IMR-90 (cell line): Measurements from ENCODE around the gene LBP. TPM values are rescaled to one million over a fixed set of nuclear protein-coding genes. Genes with fewer than 3 reads are reported as not detected.

ENCODE experiments used
- ATAC-seq: fragments of 200-7000 bp; cut with Tn5 transposase; 2 replicates; pipeline ENCODE4 v1.9.1; 2020; ENCODE audit warnings: low read depth, mild to moderate bottlenecking, moderate library complexity
- BruUV-seq: library from RNA; stranded (reverse); fragments of 400-500 nt; replicated peaks from 2 replicates; lab custom pipeline; 2021; lab: Mats Ljungman, UMichigan
- CTCF ChIA-PET: fragments of 300-600 bp; formaldehyde crosslinking; extraction: SDS; loops from one replicate; lab custom pipeline; 2021; ENCODE audit warnings: antibody characterized with exemption; lab: Yijun Ruan, JAX
- POLR2A ChIA-PET: fragments of 300-600 bp; sonication (Branson Sonifier 250); formaldehyde crosslinking; loops from one replicate; lab custom pipeline; 2022; ENCODE audit warnings: antibody characterized with exemption; ENCODE audit not compliant: unreplicated experiment; lab: Charles Lee
- DNase-seq: peaks from one replicate; pipeline ENCODE4 v3.0.0; 2013
- H2AFZ ChIP-seq: replicated peaks from 2 replicates; pipeline ENCODE3; 2013; ENCODE audit warnings: low read length, mild to moderate bottlenecking; ENCODE audit not compliant: poor library complexity
- H2AK5ac ChIP-seq: 2 replicates; pipeline ENCODE4 v1.6.1; 2013; ENCODE audit warnings: low read depth, low read length, inconsistent platforms
- H2AK9ac ChIP-seq: replicated peaks from 2 replicates; pipeline ENCODE3; 2013; ENCODE audit warnings: mild to moderate bottlenecking, low read depth, low read length, moderate library complexity; ENCODE audit not compliant: poor library complexity
- H2BK120ac ChIP-seq: 2 replicates; pipeline ENCODE4 v1.6.1; 2013; ENCODE audit warnings: low read depth, low read length, inconsistent platforms
- H2BK15ac ChIP-seq: 3 replicates; pipeline ENCODE4 v1.6.1; 2013; ENCODE audit warnings: low read depth, low read length, inconsistent platforms
- H2BK20ac ChIP-seq: 2 replicates; pipeline ENCODE4 v1.6.1; 2013; ENCODE audit warnings: low read depth, mild to moderate bottlenecking, inconsistent platforms, low read length, moderate library complexity
- H2BK5ac ChIP-seq: 2 replicates; pipeline ENCODE4 v1.6.1; 2013; ENCODE audit warnings: mild to moderate bottlenecking, low read depth, low read length, inconsistent platforms; ENCODE audit not compliant: poor library complexity, severe bottlenecking
- H3K14ac ChIP-seq: replicated peaks from 2 replicates; pipeline ENCODE4 v1.6.1; 2013; ENCODE audit warnings: low read depth, low read length, inconsistent platforms
- H3K18ac ChIP-seq: 2 replicates; pipeline ENCODE4 v1.6.1; 2013; ENCODE audit warnings: low read depth, low read length, control low read depth
- H3K23ac ChIP-seq: 2 replicates; pipeline ENCODE4 v1.6.1; 2013; ENCODE audit warnings: low read depth, low read length, inconsistent platforms
- H3K27ac ChIP-seq: 2 replicates; pipeline ENCODE4 v1.5.1; 2013; ENCODE audit warnings: mild to moderate bottlenecking, control low read depth, low read length; ENCODE audit not compliant: insufficient read depth
- H3K27me3 ChIP-seq: 2 replicates; pipeline ENCODE4 v1.6.1; 2013; ENCODE audit warnings: low read length; ENCODE audit not compliant: control insufficient read depth, insufficient read depth
- H3K36me3 ChIP-seq: 2 replicates; pipeline ENCODE4 v1.6.1; 2013; ENCODE audit warnings: low read length, mixed read lengths; ENCODE audit not compliant: control insufficient read depth, insufficient read depth
- H3K4ac ChIP-seq: 2 replicates; pipeline ENCODE4 v1.6.1; 2013; ENCODE audit warnings: low read depth, low read length, inconsistent platforms
- H3K4me1 ChIP-seq: 2 replicates; pipeline ENCODE4 v1.6.1; 2013; ENCODE audit warnings: low read length, mixed read lengths; ENCODE audit not compliant: control insufficient read depth, insufficient read depth
- H3K4me2 ChIP-seq: 2 replicates; pipeline ENCODE4 v1.6.1; 2013; ENCODE audit warnings: low read depth, mild to moderate bottlenecking, control low read depth, low read length, moderate library complexity
- H3K4me3 ChIP-seq: 2 replicates; pipeline ENCODE4 v1.5.1; 2013; ENCODE audit warnings: low read depth, mild to moderate bottlenecking, control low read depth, low read length, moderate library complexity; ENCODE audit not compliant: insufficient read depth
- H3K56ac ChIP-seq: 2 replicates; pipeline ENCODE4 v1.6.1; 2013; ENCODE audit warnings: low read length, inconsistent platforms; ENCODE audit not compliant: insufficient read depth; ENCODE audit errors: extremely low read depth
- H3K79me1 ChIP-seq, 2 experiments: 2 replicates each; pipeline ENCODE4 v1.6.1; 2013; ENCODE audit warnings: low read length in 2 of 2, inconsistent platforms in 1 of 2, low read depth in 1 of 2
- H3K9ac ChIP-seq: 2 replicates; pipeline ENCODE4 v1.6.1; 2013; ENCODE audit warnings: low read depth, low read length, control low read depth
- H3K9me1 ChIP-seq: 2 replicates; pipeline ENCODE4 v1.6.1; 2013; ENCODE audit warnings: low read length, inconsistent platforms; ENCODE audit not compliant: insufficient read depth
- H3K9me3 ChIP-seq: 2 replicates; pipeline ENCODE4 v1.6.1; 2013; ENCODE audit warnings: low read length; ENCODE audit not compliant: control insufficient read depth, insufficient read depth
- H4K20me1 ChIP-seq: 2 replicates; pipeline ENCODE4 v1.6.1; 2013; ENCODE audit warnings: low read length, inconsistent platforms; ENCODE audit not compliant: insufficient read depth
- H4K5ac ChIP-seq: 2 replicates; pipeline ENCODE4 v1.6.1; 2013; ENCODE audit warnings: mild to moderate bottlenecking, low read depth, low read length, control low read depth
- H4K8ac ChIP-seq, 2 experiments: 2 replicates each; pipeline ENCODE4 v1.6.1; 2013; ENCODE audit warnings: low read depth in 2 of 2, low read length in 2 of 2, control low read depth in 1 of 2, inconsistent platforms in 1 of 2
- H4K91ac ChIP-seq: 2 replicates; pipeline ENCODE4 v1.6.1; 2013; ENCODE audit warnings: low read depth, low read length, inconsistent platforms; ENCODE audit not compliant: insufficient read depth
- RAD21 ChIP-seq: IDR thresholded peaks from 2 replicates; pipeline ENCODE4 v1.6.1; 2012; ENCODE audit warnings: low read length, improper control_type of control experiment
- SMC3 ChIP-seq: fragments of 150-350 bp; IDR thresholded peaks from 2 replicates; pipeline ENCODE4 v1.6.1; 2016; ENCODE audit warnings: low read depth, mild to moderate bottlenecking, antibody characterized with exemption, low read length, moderate library complexity
- WGBS, 2 experiments: methylation state at CpG; one replicate each; pipeline versions ENCODE4 v1.1.5 to v1.1.7; 2013; ENCODE audit warnings: missing lambda C conversion rate in 2 of 2; ENCODE audit not compliant: insufficient read length in 1 of 2; ENCODE audit errors: extremely low coverage in 2 of 2; 5-methylcytosine and 5-hydroxymethylcytosine counted together
- dilution Hi-C: fragments of 300-500 bp; cut with HindIII; formaldehyde crosslinking; loops from one replicate; pipeline ENCODE4 v1.14.3; 2018; ENCODE audit warnings: low sequenced_read_pairs; ENCODE audit not compliant: unreplicated experiment
- in situ Hi-C: fragments of 300-500 bp; cut with MboI; formaldehyde crosslinking; loops from 3 replicates; pipeline ENCODE4 v1.14.3; 2019; ENCODE audit warnings: low sequenced_read_pairs, inconsistent platforms, mixed read lengths
- intact Hi-C: fragments of 100-400 bp; cut with micrococcal nuclease; formaldehyde crosslinking; loops from 2 replicates; pipeline ENCODE4 v1.10.0; 2022
- polyA plus RNA-seq, 3 experiments: library from polyadenylated mRNA; depleted of rRNA; stranded (reverse); fragments of >200 nt; gene quantifications; 2 replicates each; pipeline ENCODE4 v1.2.3, GENCODE V29; 2012; ENCODE audit warnings: low replicate concordance in 1 of 3
- total RNA-seq: library from RNA; depleted of rRNA; stranded (reverse); fragments of >200 nt; gene quantifications from 2 replicates; pipeline ENCODE4 v1.2.3, GENCODE V29; 2012

The LBP gene
- total and polyA plus RNA-seq, 2 of the 4 experiments (the other 2 are of a cell fraction), result not detected

DNA sequence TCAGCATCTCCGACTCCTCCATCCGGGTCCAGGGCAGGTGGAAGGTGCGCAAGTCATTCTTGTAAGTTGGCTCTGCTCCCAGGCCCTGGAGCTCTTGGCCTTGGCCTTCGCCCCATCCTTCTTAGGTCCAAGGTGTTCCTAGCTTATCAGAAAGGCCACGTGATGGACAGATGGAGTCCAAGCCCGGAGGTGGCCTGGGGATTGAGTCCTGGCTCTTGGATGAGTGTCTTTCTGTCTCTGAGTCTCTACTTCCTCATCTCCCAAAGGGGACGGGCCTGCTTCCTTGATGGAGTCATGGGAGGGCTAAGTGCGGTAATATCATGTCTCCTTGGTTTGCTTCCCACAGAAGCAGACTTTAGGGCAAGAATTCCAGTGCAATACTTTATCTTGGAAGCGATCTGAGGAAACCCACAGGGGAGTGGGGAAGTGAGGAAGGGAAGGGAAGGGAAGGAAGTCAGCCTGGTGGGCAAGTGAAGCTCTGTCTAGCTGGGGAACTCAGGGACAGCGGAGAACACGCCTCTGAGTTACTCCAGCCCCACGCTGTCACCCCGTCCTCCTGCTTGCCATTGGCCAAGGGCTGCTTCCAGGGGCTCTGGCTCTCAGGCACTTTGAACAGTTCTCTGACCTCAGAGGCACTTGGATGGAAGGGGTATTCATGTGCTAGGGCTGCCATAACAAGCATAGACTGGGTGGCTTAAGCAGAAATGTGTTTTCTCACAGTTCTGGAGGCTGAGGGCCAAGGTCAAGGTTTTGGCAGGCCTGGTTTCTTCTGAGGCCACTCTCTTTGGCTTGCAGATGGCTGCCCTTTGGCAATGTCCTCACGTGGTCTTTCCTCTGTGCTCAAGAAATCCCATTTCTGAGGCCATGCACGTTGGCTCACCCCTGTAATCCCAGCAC is 4.8 kb downstream of the LBP start (continued):
- no peak for TF ChIP-seq SMC3

DNA sequence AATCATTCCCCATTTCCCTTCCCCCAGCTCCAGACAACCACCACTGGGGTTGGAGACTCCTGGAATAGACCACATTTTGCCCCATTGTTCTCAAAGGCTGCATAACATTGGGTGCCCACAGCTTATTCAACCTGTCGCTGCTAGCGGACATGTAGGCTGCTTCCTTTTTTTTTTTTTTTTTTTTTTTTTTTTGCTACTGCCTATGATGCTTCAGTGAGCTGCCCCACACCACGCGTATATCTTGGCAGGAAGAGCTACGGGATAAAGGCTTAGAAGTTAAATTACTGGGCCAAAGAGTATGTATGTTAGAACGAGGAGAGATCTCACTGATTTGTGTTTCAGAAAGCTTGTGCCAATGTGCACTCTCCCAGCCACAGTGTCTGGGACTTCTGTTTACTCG is 7.0 kb downstream of the LBP start:
- TF ChIP-seq RAD21, result no peak
- Histone ChIP-seq H3K18ac (no peak overlapping the region), H3K36me3 (no peaks in the 10 kb centered on the region), H3K27ac (no peak overlapping the region), H2BK5ac (no peak overlapping the region), H3K27me3 (peaks cover 10% of the 10 kb centered on the region), H3K4ac (no peak overlapping the region), H4K91ac (no peak overlapping the region), H4K8ac (no peak overlapping the region), H2BK120ac (no peak overlapping the region), H3K9ac (no peak overlapping the region), H3K9me3 (no peaks in the 10 kb centered on the region), H2BK15ac (no peak overlapping the region), H3K14ac (no peak overlapping the region), H3K9me1 (no peaks in the 10 kb centered on the region), H2AFZ (no peak overlapping the region), H3K23ac (no peak overlapping the region), H3K4me3 (no peak overlapping the region), H3K4me2 (no peak overlapping the region), H3K4me1 (no peaks in the 10 kb centered on the region; the same call in 1 of the 2 replicates), H4K20me1 (no peaks in the 10 kb centered on the region), H3K56ac (no peak overlapping the region), H2AK5ac (no peak overlapping the region), H3K79me1 (no peaks in the 10 kb centered on the region), H2BK20ac (no peak overlapping the region), H2AK9ac (no peak overlapping the region), H4K5ac (no peak overlapping the region)
- in situ Hi-C loops, result no loop called here
- CTCF ChIA-PET, result interaction anchor here (0.6 to 1.3 kb wide), 2 partner anchors 10 to 73 kb away, joined by 3 to 4 read pairs; no protein-coding TSS in a partner anchor
- no CpG with 5 or more reads among the region's 7 CpGs for WGBS, 2 experiments
- DNase-seq (peak; percentile 18), ATAC-seq (peak; percentile 21; the same call in 1 of the 2 replicates)
- POLR2A ChIA-PET, result interaction anchor here (0.5 kb wide), 1 partner anchor 85 kb away, joined by 5 read pairs; no protein-coding TSS in a partner anchor
- BruUV-seq, result no TSS peak
- intact Hi-C loops, result no loop called here
- dilution Hi-C loops, result no loop called here
